Measurements from ENCODE around the gene NEDD9.

NEDD9 gene

DNA sequence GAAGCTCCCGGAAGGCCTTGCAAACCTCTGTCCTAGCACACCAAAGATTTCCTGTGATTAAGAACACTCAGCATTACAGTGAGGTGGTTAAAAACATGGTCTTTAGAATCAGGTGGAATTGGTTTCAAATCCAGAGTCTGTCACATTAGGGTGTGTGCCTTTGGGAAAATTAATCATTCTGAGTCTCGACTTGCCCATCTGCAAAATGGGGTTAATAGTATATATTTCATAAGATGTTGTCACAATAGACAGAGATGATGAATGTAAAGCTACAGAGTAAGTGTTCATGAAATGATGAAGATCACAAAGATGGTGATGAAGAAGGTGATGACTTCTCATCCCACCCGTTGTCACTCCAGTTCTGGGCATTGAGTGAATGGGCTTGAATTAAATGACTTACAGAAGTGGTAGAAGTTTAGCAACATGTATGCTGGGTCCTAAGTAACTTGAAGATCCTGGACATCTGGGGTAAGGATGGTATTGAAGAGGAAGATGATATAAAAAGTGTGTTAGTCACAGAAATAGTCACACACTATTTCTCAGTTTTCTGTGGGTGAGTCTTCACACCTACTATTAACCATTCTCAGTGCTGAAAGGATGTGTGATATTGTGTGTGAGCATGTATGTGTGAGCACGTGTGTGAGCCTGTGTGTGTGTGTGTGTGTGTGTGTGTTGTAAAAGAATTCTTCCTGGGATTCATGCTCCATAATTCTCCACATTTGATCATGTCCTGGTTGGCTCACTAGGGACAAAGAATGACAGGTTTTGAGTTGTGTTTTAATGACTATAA, 28.0 kb upstream of the NEDD9 start:
- DNase-seq, result no peak

DNA sequence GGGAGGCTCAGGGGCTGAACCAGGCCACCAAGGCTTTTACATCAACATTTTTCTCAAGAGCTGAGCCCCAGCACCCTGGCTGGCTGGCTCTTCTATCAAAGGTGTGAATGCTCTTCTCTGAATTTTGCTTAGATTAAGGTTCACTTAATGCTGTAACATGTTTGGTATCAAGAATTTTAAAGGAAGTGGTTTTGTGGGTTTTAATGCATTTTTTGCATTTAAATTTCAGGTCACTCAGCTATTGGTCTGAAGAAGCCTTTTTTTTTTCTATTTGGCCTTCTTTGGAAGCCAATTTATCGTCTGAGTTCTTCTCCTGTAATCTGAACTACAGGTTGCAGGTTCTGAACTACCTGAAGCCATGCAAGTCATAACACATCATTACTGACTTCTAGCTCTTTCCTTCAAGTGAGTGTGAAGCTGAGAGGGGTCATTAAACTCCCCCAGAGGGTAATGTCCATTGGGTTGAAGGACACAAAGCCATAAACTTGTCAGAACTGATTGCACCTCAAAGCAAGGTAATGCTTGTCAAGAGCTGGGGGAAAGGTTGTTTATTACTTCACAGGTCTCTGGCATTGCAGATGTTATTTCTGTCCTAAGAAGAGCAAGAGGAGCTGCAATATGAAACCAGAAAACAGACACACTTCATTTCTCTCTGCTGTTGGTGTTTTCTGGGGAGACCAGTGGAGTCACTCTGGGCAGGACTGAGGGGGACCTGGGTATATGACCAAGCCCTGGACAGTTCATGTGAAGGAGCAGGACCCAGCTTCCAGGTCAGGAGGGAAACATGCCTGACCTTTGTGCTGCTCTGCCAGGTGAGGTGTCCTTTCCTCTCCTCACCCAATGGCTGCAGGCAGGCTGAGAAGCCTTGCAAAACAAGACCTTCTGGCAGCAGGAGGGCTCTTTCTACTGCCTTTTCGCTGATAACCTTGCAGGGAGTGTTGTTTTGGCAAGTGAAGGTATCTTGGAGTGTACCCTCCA, 26.1 kb upstream of the NEDD9 start:
- DNase-seq, result no peak

DNA sequence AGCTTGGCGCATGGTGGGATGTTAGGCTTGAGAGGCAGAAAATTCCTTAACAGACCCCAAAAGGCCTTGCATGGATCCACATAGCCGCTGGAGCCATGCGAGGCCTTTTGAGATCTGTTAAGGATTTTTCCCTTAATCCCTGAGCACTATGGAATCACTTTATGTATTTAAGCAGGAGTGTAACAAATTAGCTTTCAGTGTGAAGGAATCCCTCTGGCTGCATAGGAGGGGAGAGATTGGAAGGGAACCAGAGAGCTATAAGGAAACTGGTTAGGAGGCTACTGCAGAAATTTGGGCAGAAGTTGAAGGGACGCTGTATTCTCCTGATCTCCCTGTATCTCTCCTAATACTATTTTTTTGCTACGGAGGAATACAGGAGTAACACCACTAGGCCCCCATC, 23.1 kb upstream of the NEDD9 start:
- DNase-seq, result no peak

DNA sequence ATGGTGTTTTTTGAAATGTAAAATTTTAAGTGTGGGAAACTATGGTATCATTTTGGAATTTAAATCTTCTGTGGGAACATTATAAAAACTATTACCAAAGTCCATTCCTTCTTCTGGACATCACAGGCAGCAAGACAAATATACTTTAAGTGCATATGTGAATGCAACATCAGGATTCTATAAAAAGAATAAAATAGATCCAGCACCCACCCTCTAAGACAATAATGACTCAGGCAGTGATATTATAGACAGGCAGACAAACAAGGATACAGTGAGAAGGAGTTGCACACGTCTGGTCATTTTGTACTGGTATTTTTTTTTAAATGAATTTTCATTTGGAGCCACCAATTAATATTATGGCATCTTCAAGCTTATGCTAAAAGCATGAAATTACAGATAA, 21.1 kb upstream of the NEDD9 start:
- no peak for DNase-seq

DNA sequence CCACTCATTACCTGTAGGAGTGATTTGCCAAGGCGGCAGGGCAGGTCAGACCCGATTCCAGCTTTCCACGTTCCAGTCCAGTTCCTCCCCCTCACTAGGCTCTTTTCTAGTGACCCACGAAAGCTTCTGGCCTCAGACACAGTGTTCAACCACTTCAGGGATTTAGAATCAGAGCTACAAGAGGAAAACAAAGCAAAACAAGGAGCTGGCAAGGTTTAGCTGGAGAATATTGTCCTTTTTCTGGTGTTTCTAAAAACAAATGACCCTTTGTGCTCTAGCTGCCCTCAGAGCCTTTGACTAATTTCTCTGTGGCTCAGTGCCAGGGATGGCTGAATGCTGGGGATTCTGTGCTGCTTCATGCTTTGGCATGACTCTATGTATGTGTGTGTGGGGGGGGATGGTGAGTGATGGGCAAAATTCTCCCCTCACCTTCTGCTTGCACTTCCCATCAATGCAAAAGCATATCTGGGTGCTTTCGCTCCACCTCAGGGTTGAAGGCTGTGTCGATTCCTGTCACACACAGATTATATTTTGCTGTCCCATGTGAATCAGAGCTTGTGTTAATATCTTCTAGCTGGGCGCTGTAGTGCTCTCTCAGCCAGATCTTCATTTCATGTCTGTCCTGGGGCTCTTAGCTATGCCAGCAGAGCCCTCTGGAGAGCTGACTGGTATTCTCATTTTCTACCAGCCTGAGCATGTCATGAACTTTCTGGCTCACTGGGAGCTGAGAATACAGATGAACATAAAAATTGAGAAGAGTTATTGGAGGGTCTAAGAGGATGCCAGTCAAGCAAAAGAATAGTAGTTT, 19.3 kb upstream of the NEDD9 start:
- no peak for DNase-seq

DNA sequence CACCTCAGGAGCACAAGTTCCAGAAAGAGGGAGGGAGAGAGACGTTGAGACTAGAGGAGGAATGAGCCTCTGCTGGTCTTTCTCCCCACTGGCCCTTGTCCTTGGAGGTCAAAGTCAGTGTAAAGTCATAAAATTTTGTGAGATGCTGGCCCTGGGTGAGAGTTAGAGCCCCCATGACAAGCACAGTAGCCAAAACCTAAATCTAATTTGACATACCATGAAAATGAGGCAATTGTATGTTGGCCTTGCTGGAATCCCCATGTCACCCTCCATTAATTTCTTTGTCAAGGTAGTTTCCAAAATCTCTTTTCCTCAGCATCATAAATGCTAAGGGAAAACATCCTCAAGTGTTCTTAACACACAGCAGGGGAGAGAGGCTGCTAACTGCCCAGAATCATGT, 17.6 kb upstream of the NEDD9 start:
- no peak for DNase-seq

DNA sequence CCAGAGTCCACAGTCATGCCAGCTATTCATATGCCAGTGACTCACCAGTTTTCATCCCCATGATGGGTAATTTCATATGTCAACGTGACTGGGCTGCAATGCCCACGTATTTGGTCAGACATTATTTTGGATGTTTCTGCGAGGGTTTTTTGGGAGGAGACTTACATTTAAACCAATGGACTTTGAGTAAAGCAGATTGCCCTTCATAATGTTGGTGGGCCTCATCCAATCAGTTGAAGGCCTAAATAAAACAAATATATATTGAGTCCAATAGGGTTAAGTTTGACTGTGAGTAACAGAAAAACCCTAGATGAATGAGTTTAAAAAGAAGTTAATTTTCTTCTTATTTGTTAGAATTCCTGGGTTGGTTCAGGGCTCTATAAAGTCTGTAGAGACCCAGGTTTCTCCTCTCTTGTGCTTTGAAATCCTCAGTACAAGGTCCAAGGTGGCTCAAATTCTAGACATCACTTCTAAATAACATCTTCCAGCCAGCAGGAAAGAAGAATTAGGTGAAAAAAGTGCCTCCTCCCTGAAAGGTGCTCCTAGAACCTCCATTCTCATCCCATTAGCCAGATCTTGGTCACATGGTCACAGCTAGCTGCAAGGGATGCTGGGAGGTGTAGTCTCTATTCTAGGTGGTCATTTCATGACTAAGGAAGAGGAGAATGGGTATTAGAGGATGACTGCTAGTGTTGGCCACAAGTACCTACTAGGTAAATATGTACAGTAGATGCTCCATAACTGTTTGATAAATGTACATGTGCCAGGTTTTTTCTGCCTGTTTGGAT, 16.7 kb upstream of the NEDD9 start:
- DNase-seq, result no peak

DNA sequence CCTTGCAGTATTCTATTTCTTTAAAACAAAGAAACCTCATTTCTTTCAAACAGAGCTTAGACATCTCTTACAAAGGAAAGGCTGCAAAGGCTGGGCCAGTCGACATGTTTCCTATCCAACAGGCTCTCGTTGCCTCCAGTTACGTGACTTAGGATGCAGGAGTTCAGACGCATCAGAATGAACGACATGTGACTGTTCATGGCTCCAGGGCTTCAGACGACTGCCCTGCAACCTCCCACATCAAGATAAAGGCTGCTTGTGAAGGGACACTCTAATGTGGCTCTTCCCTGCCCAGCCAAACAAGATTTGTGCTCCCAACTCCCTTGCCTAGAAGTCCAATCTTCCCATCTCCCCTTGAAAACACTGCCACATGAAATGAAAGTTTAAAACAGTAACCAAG, 14.3 kb upstream of the NEDD9 start:
- no peak for DNase-seq

DNA sequence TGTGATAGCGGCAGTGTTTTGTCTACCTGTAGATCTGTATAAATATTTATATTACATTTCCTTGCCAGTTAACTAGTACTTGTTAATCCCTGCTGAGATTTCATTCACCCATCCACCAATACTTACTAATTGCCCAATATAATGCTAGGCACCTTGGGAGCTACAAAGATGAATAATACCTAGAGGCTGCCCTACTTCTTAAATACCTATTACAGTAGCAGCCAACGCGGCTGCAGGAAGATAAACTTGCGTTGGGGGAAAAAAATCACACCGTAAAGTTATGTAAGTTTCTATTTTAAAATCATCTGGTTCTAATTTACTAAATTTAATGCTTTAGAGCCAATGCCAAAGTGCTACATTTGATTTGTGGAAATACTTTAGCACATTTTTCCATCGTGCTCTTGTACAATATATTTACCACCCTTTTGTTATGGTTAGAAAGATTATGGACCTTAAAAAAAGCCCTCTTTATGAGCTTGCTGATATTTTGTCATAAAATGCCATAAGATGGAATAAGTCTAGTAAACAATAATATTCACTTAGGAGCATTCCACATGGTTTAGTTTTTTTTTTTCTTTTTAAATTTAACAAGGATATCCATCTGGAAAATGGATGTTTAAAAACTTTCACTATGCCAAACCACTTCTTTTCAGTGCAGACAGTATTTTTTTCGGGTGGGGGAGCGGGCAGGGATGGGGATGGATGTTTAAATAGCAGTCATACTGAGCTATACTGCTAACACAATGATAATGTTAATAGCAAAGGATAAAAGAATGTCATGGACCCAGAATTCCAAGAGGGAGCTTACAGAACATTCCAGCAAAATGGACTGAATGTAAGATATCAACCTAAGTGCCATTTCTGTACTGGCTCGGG, 13.2 kb upstream of the NEDD9 start:
- no peak for DNase-seq

DNA sequence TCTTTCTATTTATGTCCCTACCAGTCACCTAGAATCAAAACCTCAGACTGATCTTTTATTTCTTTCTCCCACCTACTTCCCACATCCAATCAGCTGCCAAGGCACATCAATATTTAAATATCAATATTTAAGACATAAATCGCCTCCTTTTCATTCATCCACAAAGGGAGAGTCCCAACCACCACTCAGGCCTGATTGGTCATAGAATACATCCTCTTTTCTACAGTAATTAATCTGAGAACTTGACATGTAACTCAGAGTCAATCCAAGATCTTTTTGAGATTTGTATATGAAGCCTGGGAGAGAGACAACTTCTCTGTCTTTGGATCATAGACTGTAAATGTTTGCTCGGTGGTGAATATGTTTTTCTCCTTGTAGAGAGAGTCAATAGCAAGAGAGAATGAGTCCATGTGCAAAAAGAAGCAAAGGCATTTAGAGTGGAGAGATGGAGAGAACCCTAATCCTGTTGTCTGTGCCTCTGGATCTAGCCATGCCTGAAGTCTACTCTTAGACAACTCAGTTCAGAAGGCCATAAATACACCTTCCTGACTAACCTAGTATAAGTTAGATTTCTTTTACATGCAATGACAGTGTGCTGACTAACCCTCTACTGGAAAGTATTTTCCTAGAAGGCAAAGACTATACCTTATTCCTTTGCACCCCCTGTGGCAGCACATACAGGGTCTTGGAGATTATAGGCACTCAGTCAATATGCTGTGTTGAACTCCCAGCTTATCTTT, 12.1 kb upstream of the NEDD9 start:
- no peak for DNase-seq

DNA sequence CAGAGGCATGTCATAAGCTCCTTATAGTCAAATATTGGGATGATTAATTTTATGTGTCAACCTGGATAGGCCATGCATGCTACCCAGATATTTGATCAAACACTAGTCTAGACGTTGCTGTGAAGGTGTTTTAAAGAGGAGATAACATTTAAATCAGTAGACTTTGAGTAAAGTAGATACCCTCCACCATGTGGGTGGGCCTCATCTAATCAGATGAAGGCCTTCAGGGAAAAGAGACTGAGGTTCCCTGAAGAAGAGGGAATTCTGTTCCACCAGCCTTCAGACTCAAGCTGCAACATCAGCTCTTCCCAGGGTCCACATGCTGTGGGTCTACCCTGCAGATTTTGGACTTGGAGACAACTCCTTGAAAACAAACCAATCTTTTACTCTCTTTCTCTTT, 11.4 kb upstream of the NEDD9 start:
- no peak for DNase-seq

DNA sequence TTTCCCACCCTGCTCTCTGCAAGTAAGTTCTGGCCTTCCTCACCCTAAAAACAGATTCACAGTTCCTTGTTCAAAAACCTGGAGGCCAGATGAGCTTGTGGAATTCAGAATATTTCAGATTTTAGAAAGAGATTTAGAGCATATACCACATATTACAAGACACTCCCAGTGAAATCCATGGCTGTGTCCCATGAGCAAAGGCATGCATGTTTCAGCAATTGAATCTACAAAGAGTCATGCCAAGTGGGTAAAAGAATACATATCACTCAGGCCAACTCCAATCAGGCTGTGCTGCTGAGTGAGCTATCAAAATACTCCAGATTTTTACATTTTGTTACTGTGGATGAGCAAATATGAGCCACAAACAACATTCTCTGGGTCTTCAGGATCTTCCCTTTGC, 10.2 kb upstream of the NEDD9 start:
- no peak for DNase-seq

DNA sequence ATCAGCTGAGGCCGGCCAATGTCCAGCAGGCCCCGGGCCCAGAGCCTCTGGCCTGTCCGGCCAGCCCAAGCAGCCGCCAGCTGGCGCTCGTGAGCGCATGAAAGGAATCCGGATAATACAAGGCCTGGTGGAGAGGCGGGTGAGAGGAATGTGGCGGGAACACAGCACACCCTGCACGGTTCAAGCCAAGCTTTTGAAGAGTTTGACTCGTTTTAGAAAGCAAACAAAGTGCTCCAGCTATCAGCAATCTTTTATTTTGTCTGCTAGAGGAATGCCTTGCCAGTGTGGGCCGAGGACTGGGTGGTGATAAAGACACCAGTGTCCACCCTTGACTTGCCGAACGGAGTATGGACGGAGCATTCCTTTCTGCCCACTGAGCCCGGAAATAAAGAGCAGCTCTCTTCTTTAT, 9.3 kb upstream of the NEDD9 start:
- DNase-seq, result no peak

DNA sequence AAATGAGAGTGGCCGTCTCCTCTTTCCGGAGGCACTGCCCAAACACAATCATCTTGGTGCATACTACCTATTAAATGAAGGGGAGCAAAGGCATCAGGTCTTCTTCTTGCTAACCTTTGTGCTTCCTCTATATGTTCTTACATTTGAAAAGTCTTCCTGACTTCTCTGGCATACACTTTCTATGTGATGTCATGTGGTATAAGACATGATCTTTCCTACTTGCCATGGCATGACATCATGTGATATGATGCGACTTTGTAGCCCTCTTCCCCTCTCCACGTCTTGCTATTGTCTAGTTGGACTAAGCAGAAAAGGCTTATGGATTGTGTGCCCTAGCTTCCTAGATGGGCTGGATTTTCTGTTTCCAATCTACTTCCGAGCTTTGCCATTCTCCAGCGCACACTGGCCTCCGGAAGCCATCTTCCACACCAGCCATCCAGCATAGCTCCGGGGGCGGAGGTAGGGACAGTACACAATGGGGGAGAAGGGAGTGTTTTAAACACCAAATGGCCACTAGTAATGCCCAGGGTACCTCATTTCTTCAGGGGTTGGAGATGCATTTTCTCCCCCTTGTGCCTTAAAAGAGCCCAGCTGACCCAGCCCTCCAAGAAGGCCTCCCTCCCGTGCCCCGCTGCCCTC, 8.8 kb upstream of the NEDD9 start:
- no peak for DNase-seq

DNA sequence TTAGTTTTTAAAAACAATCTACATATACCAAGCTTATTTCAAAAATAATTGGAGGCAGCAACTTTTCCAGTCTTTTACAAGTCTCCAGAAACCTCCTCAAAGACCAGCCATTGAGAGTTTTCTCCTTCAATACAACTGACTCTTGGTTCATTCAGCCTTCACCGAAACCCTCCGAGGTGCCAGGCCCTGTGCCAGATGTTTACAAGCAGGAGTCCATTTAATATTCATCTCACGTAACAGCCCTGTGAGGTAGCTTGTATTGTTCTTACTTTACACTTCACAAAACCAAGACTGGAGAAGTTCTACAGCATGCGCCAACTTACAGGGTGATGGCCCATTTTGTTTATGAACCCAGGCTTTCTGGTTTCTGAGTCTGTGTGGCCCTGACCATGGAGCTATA, 5.5 kb upstream of the NEDD9 start:
- no peak for DNase-seq

DNA sequence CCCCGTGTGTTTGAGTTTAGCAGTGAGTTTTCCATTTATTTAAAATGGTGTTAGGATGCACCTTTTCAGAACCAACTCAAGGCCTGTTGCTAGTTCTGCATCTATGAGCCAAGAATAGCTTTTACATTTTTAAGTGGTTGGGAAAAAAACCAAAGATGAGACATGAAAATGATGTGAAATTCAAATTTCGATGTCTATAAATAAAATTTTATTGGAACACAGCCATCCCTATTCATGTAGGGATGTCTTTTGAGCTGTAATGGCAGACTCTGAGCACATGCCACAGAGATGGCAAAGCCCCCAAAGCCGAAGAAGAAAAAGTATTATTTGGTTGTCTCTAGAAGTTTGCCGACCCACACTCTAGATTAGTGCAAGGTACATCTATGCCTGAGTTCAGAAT, 5.0 kb upstream of the NEDD9 start:
- no peak for DNase-seq

DNA sequence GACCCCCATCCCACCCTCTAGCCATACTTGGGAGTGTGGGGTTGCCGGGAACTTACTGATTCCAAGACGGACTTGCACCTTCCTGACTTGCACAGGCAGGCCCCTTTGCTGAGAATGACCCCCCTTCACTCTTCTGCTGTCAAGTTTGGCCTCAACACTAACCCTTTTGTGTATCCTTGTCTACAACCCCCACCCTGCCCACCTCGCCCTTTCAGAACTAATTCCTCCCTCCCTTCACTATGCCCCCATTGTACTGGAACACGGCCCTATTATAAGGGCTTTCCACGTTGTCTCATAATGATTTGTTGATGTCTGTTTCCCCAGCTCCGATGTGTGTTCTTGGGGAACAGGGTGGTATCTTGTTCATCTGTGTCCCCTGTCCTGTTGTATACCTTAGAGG, 4.4 kb upstream of the NEDD9 start:
- DNase-seq, result no peak

DNA sequence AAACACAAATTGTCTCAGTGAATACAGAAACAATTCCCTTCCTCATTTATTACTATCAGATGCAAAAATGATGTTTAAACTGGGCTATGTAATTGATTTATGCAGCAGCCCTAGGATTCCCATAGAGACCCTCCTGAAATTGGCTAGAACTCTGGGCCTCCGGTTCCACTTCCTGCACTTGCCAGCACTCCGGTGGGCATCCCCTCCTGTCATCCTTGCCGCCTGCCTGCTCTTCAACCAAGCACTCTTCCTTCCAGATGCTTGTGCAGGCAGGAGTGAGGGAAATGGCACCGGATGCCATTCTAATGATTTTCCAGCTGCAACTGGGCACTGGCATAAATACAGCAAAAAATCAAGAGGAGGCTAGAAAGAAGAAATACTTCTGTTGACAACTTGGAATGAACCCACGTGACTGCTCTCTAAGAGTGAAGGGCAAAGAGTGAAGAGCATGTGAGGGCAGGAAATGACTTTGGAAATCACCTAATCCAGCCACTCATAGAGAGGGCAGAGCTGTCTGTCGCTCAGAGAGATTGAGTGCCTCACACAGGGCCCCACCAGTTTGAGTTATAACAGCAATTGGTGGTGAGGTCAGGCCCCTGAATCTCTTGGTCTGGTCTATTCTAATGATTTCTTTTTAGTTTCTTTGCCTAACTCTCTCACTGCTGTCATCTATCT, 3.7 kb upstream of the NEDD9 start:
- DNase-seq, result no peak

DNA sequence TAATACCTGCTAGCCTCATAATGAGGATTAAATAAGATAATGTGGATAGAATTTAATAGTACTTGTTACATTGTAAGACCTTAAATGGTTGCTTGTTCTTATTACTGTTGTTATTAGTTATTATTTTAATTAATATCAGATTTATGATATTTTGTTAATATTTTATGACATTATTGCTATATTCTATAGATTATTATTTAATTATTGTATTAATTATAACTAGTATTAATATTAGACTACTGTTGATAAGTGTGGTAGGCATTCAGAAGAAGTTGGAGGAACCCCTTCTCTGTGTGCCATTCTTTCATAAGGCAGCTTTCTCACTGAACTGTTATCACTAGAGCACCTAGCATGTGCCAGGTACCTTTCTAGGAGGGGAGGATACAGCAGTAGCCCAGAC, 2.6 kb upstream of the NEDD9 start:
- no peak for DNase-seq
